GM18505 (cell line): ENCODE measurements around the gene RAD51B.
"Not testable (repeated sequence)": the region's sequence is repeated elsewhere in the genome, so short reads cannot be mapped to it uniquely, and the experiment has no call there.

Experiments
- ATAC-seq: cut with Tn5 transposase; IDR thresholded peaks from one replicate; pipeline ENCODE4 v1.9.1; 2021; ENCODE audit not compliant: unreplicated experiment
- POLR2A ChIP-seq: IDR thresholded peaks from 4 replicates; pipeline ENCODE4 v1.6.1; 2011; ENCODE audit warnings: borderline replicate concordance; ENCODE audit not compliant: insufficient read depth, insufficient read length; ENCODE audit errors: extremely low read depth

Gene RAD51B

DNA sequence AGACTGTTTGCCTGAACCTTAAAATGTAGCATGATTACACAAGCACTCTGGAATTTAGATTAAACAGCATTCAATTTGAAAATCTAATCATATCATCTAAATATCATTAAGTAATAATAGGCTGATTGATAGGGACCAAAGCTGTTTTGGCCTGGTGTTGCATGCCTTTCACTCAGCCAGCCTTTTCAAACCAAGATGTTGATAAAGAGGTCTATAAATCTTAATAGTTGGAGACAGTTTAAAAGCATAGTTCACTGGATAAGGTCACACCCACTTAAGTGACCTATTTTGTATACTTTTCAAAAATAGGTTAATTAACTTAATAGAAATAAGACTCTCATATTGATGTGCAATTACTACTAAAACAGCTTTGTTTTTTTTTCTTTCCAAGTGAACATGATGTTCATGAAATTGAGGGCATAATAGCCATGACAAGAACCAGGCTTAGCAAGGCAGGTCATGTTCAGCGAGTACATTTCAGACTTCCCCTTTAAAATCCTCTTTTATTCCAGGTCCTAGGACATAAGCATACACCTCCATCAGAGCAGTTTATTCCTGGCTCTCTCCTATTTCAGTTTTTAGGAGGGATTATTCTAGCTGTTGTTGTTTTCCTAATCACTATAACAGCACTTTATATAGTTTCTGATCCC, 349.0 kb downstream of the RAD51B start:
- TF ChIP-seq POLR2A = no peak
- ATAC-seq = no peak

- ATAC-seq = no peak
- TF ChIP-seq POLR2A = no peak
Observed at GRCh38 chr14:68172216-68172615, 352.6 kb downstream of the RAD51B start.

DNA sequence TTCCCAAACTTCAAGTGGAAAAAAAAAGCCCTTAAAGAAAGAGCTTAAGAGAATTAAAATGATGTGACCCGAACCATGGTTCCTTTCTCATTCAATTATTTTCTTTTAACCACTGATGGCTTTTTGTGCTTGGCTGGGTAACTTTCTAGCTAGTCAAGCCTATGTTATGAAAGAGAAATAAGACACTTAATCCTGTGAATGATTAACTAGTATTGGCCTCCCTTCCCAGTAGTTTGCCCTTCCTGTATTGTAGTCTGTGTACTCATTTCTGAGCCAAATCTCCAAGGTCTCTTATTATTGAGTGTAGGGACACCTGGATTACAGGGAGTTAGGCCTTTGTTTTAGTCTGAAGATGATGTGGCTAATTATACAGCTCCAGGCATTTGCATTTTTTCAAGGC, 353.0 kb downstream of the RAD51B start:
- no peak for ATAC-seq
- TF ChIP-seq POLR2A = no peak

DNA sequence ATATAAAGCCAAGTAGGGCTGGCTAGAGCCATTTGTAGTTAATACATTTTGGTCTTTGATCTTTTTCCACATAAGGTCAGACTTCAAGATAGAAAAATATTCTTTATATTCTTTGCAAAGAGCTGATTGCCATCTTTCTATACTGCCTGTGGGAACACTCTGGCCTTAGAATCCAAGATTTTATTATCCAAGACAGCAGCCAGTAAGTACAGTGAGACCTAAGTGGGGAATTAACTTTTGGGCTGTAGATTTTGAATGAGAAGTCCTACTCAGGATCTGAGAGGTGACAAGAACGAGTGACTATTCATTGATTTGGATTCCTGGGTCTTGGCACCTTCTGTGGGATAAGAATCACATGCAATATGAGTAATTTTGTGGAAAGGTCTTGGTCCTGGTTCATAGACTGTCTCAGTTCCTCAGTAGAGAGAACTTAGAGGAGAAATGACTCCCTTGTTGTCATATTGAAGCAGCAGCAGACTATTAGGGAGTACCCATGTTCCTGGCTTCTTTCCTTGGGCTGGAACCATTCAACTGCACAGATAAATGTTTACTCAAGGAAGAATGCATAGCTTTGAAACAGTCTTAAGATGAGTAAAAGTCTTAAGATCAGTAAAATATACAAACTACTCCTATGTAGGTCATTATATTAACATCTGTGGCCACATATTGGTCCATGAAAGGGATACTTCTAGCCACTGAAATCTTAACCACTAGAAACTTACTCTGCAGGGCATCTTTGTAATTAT, 353.8 kb downstream of the RAD51B start:
- TF ChIP-seq POLR2A = no peak
- no peak for ATAC-seq

GRCh38 chr14:68174446-68174845, 354.9 kb downstream of the RAD51B start:
- TF ChIP-seq POLR2A = no peak
- no peak for ATAC-seq

- TF ChIP-seq POLR2A = no peak
Observed at GRCh38 chr14:68176687-68177086, 357.1 kb downstream of the RAD51B start.

GRCh38 chr14:68177728-68178127, 358.1 kb downstream of the RAD51B start:
- no peak for TF ChIP-seq POLR2A
- ATAC-seq = no peak

More at GRCh38 chr14:68176687-68177086, 357.1 kb downstream of the RAD51B start:
- no peak for ATAC-seq

- no peak for TF ChIP-seq POLR2A
Observed at GRCh38 chr14:68178282-68178681, 358.7 kb downstream of the RAD51B start.

DNA sequence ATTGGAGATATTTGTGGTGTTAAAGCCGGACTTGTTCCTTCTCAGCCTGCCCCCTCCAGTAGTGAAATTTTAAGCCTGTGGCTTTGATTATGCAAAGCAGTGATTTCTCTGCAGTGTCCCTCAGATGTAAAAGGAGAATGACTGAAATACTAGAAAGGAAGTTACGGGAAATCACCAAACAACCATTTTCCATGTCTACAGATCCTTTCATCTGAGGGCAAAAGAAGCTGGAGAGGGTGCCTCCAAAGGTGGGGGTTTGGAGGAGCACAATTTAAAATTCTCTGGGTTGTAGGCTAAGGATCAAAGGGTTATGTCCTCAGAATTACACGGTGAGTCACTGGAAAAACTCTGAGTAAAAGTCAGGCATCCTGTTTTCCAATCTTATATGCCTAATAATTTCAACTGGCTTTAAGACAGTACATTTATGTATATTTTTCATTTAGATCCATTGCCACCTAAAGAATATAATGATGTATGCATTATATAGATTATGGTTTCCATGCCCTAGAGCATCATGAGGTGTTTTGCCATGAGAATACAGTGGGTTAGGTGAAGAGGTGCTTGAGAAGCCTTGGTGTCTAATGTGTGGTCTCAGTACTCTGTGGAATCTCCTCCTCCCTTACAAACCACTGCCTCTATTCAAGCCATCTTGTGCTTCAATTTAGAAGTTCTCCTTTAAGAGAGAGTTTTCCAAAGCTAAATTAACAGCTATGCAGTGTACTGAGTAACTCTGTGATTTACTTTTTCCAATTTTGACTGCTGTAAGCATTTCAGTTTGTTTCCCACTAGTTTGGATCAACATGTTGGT, 362.1 kb downstream of the RAD51B start:
- ATAC-seq = no peak
- TF ChIP-seq POLR2A = no peak

More at GRCh38 chr14:68178282-68178681, 358.7 kb downstream of the RAD51B start:
- no peak for ATAC-seq

DNA sequence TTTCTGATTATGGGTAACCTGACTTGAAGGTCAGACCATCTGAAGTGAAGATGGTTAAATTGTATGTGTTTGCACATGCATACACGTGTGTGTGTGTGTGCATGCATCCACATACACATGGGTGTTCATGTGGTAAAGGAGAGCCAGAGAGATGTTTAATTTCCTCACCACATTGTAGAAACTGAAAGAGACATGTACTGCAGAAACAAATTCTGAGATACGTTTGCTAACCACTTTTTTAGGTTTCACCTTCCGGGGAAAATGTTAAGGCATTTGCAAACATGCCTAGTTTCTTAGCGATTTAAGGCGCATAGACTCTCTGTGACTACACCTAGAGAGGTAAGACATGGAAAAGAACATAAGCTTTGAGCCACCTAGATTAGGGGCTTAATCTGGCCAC, 362.9 kb downstream of the RAD51B start:
- TF ChIP-seq POLR2A = no peak
- ATAC-seq = no peak

DNA sequence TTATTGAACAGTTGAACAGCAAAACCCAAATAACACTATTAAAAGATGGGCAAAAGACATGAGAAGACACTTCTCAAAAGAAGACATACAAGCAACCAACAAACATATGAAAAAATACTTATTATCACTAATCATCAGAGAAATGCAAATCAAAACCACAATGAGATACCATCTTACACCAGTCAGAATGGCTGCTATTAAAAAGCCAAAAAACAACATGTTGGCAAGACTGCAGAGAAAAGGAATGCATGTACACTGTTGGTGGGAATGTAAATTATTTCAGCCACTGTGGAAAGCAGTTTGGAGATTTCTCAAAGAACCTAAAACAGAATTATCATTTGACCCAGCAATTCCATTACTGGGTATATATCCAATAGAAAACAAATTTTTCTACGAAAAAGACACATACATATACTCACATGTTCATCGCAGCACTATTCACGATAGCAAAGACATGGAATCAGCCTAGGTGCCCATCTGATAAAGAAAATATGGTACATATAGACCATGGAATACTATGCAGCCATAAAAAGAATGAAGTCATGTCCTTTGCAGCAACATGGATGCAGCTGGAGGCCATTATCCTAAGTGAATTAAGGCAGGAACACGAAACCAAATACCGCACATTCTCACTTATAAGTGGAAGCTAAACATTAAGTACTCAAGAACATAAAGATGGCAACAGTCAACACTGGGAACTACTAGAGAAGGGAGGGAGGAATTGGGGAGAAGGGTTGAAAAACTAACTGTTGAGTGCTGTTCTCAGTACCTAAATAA, 367.1 kb downstream of the RAD51B start:
- ATAC-seq = not testable (repeated sequence)

GRCh38 chr14:68188174-68188573, 368.6 kb downstream of the RAD51B start:
- TF ChIP-seq POLR2A = no peak
- ATAC-seq = no peak

- TF ChIP-seq POLR2A = no peak
- no peak for ATAC-seq
Observed at GRCh38 chr14:68190032-68190431, 370.5 kb downstream of the RAD51B start.
